Endothelial cell of umbilical vein (primary cell): Measurements from ENCODE around the gene NRCAM. TPM values are rescaled to one million over a fixed set of nuclear protein-coding genes. Genes with fewer than 3 reads are reported as not detected.

Source experiments
- BruUV-seq: library from RNA; stranded (reverse); fragments of 400-500 nt; replicated peaks from 2 replicates; lab custom pipeline; 2021; lab: Mats Ljungman, UMichigan
- CTCF ChIA-PET: fragments of 300-600, 350-600 bp; sonication (Branson Sonifier 250); formaldehyde crosslinking; loops from one replicate; lab custom pipeline; 2021; ENCODE audit warnings: antibody characterized with exemption, inconsistent platforms; lab: Charles Lee
- POLR2A ChIA-PET: fragments of 300-600, 350-600 bp; sonication (Branson Sonifier 250); formaldehyde crosslinking; loops from one replicate; lab custom pipeline; 2021; ENCODE audit warnings: antibody characterized with exemption, inconsistent platforms; lab: Charles Lee
- DNase-seq: peaks from one replicate; pipeline ENCODE4 v3.0.0-alpha.2; 2011; ENCODE audit warnings: low read depth, low spot score
- FAIRE-seq: peaks from 2 replicates; lab custom pipeline; 2011; peaks lifted over from hg19 to GRCh38; lab: Jason Lieb, UNC
- H2AFZ ChIP-seq: 2 replicates; pipeline ENCODE4 v1.6.0; 2012; ENCODE audit warnings: low read depth, low read length, control low read depth, inconsistent platforms
- H3K27ac ChIP-seq: 2 replicates; pipeline ENCODE4 v1.5.1; 2011; ENCODE audit warnings: low read depth, mild to moderate bottlenecking, control low read depth, low read length, moderate library complexity; ENCODE audit not compliant: insufficient read depth
- H3K27me3 ChIP-seq, 2 experiments: 2 replicates each; pipeline versions ENCODE4 v1.6.0 to v1.6.1; 2011; ENCODE audit warnings: low read length in 2 of 2, mixed read lengths in 1 of 2; ENCODE audit not compliant: control insufficient read depth in 2 of 2, insufficient read depth in 2 of 2
- H3K36me3 ChIP-seq, 2 experiments: 2 replicates in 1 of 2; 3 replicates in 1 of 2; pipeline ENCODE4 v1.5.1; 2011; ENCODE audit warnings: low read length in 2 of 2, mild to moderate bottlenecking in 1 of 2, moderate library complexity in 1 of 2; ENCODE audit not compliant: control insufficient read depth in 2 of 2, insufficient read depth in 2 of 2; ENCODE audit errors: extremely low read depth in 1 of 2
- H3K4me1 ChIP-seq: 3 replicates; pipeline ENCODE4 v1.5.1; 2011; ENCODE audit warnings: mild to moderate bottlenecking, low read length; ENCODE audit not compliant: control insufficient read depth, insufficient read depth; ENCODE audit errors: extremely low read depth
- H3K4me2 ChIP-seq: 2 replicates; pipeline ENCODE4 v1.6.1; 2011; ENCODE audit warnings: low read length, control low read depth, mixed read lengths; ENCODE audit not compliant: insufficient read depth
- H3K4me3 ChIP-seq, 3 experiments: fragments of 200-600 bp in 1 of 3; sonication (generic), shearing (Covaris generic) in 1 of 3; replicated peaks in 1 of 3; 2 replicates each; pipeline ENCODE4 v1.5.1; 2011 to 2016; ENCODE audit warnings: control low read depth in 3 of 3, low read length in 3 of 3, mild to moderate bottlenecking in 2 of 3, inconsistent platforms in 1 of 3, low read depth in 1 of 3, moderate library complexity in 1 of 3; ENCODE audit not compliant: insufficient read depth in 1 of 3
- H3K79me2 ChIP-seq: 2 replicates; pipeline ENCODE4 v1.6.0; 2012; ENCODE audit warnings: low read length, inconsistent platforms; ENCODE audit not compliant: control insufficient read depth, insufficient read depth
- H3K9ac ChIP-seq: replicated peaks from 2 replicates; pipeline ENCODE3; 2011; ENCODE audit warnings: low read length, control low read depth; ENCODE audit not compliant: insufficient read depth; ENCODE audit errors: extremely low read depth
- H3K9me1 ChIP-seq: replicated peaks from 3 replicates; pipeline ENCODE4 v1.6.0; 2011; ENCODE audit warnings: mild to moderate bottlenecking, low read length; ENCODE audit not compliant: control insufficient read depth, insufficient read depth; ENCODE audit errors: extremely low read depth
- H3K9me3 ChIP-seq: replicated peaks from 2 replicates; pipeline ENCODE4 v1.5.1; 2012; ENCODE audit warnings: low read length, inconsistent platforms; ENCODE audit not compliant: control insufficient read depth, insufficient read depth
- H4K20me1 ChIP-seq: replicated peaks from 2 replicates; pipeline ENCODE3; 2011; ENCODE audit warnings: mild to moderate bottlenecking, low read length; ENCODE audit not compliant: control insufficient read depth, insufficient read depth; ENCODE audit errors: extremely low read depth
- CTCF ChIP-seq, 2 donors: IDR thresholded peaks; 1 replicate in 1 of 2; 2 replicates in 1 of 2; pipeline ENCODE4 v1.5.1; 2011; ENCODE audit warnings: low read length in 2 of 2, mild to moderate bottlenecking in 2 of 2, moderate library complexity in 2 of 2, control low read depth in 1 of 2, inconsistent platforms in 1 of 2, low read depth in 1 of 2; ENCODE audit not compliant: insufficient read depth in 1 of 2; ENCODE audit errors: extremely low read depth in 1 of 2
- EZH2 ChIP-seq: IDR thresholded peaks from 2 replicates; pipeline ENCODE4 v1.6.1; 2012; ENCODE audit warnings: borderline replicate concordance, low read depth, mild to moderate bottlenecking, moderate library complexity, low read length, inconsistent platforms; ENCODE audit not compliant: severe bottlenecking
- FOS ChIP-seq: IDR thresholded peaks from 2 replicates; pipeline ENCODE4 v1.6.1; 2011; ENCODE audit warnings: mild to moderate bottlenecking, low read length, moderate library complexity, borderline replicate concordance; ENCODE audit not compliant: insufficient read depth
- GATA2 ChIP-seq: IDR thresholded peaks from 2 replicates; pipeline ENCODE4 v1.7.0; 2011; ENCODE audit warnings: low read depth, mild to moderate bottlenecking, moderate library complexity, mixed read lengths, low read length; ENCODE audit not compliant: insufficient read length, insufficient read depth
- JUN ChIP-seq: IDR thresholded peaks from 2 replicates; pipeline ENCODE4 v1.6.1; 2011; ENCODE audit warnings: borderline replicate concordance, low read depth; ENCODE audit not compliant: insufficient read length, insufficient read depth
- MAX ChIP-seq: IDR thresholded peaks from 2 replicates; pipeline ENCODE4 v1.6.1; 2011; ENCODE audit not compliant: insufficient read depth, insufficient read length
- MYC ChIP-seq: IDR thresholded peaks from one replicate; pipeline ENCODE4 v1.6.1; 2011; ENCODE audit warnings: mild to moderate bottlenecking, low read depth, low read length
- POLR2A ChIP-seq: IDR thresholded peaks from 2 replicates; pipeline ENCODE4 v1.6.1; 2012; ENCODE audit warnings: low read depth, mild to moderate bottlenecking, control low read depth, low read length
- POLR2AphosphoS5 ChIP-seq: IDR thresholded peaks from 2 replicates; pipeline ENCODE4 v1.6.1; 2012; ENCODE audit warnings: low read depth, mild to moderate bottlenecking, control low read depth, low read length, moderate library complexity; ENCODE audit not compliant: insufficient read depth
- dilution Hi-C: fragments of 300-500 bp; cut with MboI; formaldehyde crosslinking; loops from one replicate; pipeline ENCODE4 v1.15.0; 2019; ENCODE audit warnings: low sequenced_read_pairs; ENCODE audit not compliant: extremely low pct_ligation_motif_present
- intact Hi-C: fragments of 100-400 bp; cut with micrococcal nuclease; formaldehyde crosslinking; loops from one replicate; pipeline ENCODE4 v1.10.0; 2022
- polyA plus RNA-seq, 4 experiments: library from polyadenylated mRNA; depleted of rRNA in 3 of 4; stranded (reverse) in 3 of 4; unstranded in 1 of 4; fragments of >200 nt; gene quantifications; 2 replicates each; pipeline versions ENCODE4 v1.2.1 to v1.2.3, GENCODE V29; 2011 to 2012; ENCODE audit warnings: missing spikeins in 1 of 4
- total RNA-seq: library from RNA; stranded (reverse); gene quantifications from 2 replicates; pipeline ENCODE4 v1.2.3, GENCODE V29; 2021

The NRCAM gene
- total and polyA plus RNA-seq, 2 donors (not counting 3 experiments of a cell fraction or from before 2014, with no cell fraction given): 26.0 to 47.6 TPM

GRCh38 chr7:108245523-108246226 is 210.6 kb downstream of the NRCAM start:
- CTCF ChIA-PET: interaction anchor here (0.9 to 2.5 kb wide), 5 partner anchors 23 to 211 kb away, joined by 3 to 7 read pairs (median 4); partner anchors contain the start of gene NRCAM
- TF ChIP-seq POLR2AphosphoS5: no peak
- TF ChIP-seq MAX: no peak
- no peak for TF ChIP-seq JUN
- TF ChIP-seq CTCF (IDR thresholded peaks at IDR 0.05; ENCODE audit: extremely low read depth in 1 of 2, insufficient read depth in 1 of 2, low read depth in 1 of 2, low read length in 2 of 2): no peak
- TF ChIP-seq EZH2: no peak
- no peak for TF ChIP-seq FOS
- no peak for TF ChIP-seq GATA2
- no peak for TF ChIP-seq MYC
- no peak for TF ChIP-seq POLR2A
- dilution Hi-C loops (no loop called here), intact Hi-C loops (loop anchor here (1.0 to 2.0 kb wide), 4 partner anchors 37 to 207 kb away; no protein-coding TSS in a partner anchor)
- no peak for DNase-seq
- Histone ChIP-seq H3K27ac (peak overlapping the region; percentile 79), H3K9ac (peak overlapping the region; percentile 42), H3K9me1 (no peaks in the 10 kb centered on the region), H3K4me3 (no peak overlapping the region), H3K79me2 (peaks cover 10% of the 10 kb centered on the region), H4K20me1 (no peaks in the 10 kb centered on the region), H3K9me3 (no peaks in the 10 kb centered on the region), H2AFZ (peak overlapping the region; percentile 0), H3K4me2 (peak overlapping the region; percentile 28), H3K27me3 (no peaks in the 10 kb centered on the region), H3K36me3 (no peaks in the 10 kb centered on the region), H3K4me1 (peaks cover 30% of the 10 kb centered on the region)
- POLR2A ChIA-PET: interaction anchor here (1.3 kb wide), 1 partner anchor 34 kb away, joined by 5 read pairs; no protein-coding TSS in a partner anchor
- TSS peak; percentile 87 for BruUV-seq
- no peak for FAIRE-seq
